Prostate gland (tissue), 2 donors: Measurements from ENCODE around the gene CNBD2.

Source experiments
- CTCF ChIP-seq, 4 experiments: fragments of 200-600 bp in 2 of 4; fragments of 450-650 bp in 2 of 4; sonication (generic) in 2 of 4; IDR thresholded peaks; 1 replicate in 3 of 4; 2 replicates in 1 of 4; pipeline ENCODE4 v1.5.1; 2016 to 2019; ENCODE audit warnings: antibody characterized with exemption in 4 of 4, mild to moderate bottlenecking in 2 of 4, moderate library complexity in 2 of 4
- POLR2A ChIP-seq: fragments of 450-650 bp; IDR thresholded peaks from one replicate; pipeline ENCODE4 v1.6.1; 2016; ENCODE audit warnings: antibody characterized with exemption, mild to moderate bottlenecking
- POLR2AphosphoS5 ChIP-seq: sonication (generic); formaldehyde crosslinking; IDR thresholded peaks from one replicate; pipeline ENCODE4 v1.6.1; 2017; ENCODE audit warnings: antibody characterized with exemption

- no peak for TF ChIP-seq CTCF (IDR thresholded peaks at IDR 0.05)
- no peak for TF ChIP-seq POLR2A
- no peak for TF ChIP-seq POLR2AphosphoS5
These were observed 11.2 kb downstream of the CNBD2 start for GRCh38 chr20:35979544-35979943.
